ENCODE results near the gene TBC1D13. TPM values are rescaled to one million over a fixed set of nuclear protein-coding genes. Genes with fewer than 3 reads are reported as not detected.

The TBC1D13 gene
- total RNA-seq, 1 experiment from 2014 or later = 39.9 TPM

GRCh38 chr9:128821584-128822406, 34.7 kb downstream of the TBC1D13 start:
- H3K4me3 ChIP-seq (ENCODE audit: low read depth, low read length) = no peak overlapping the region
- no TSS peak for BruUV-seq (replicated peaks)

GRCh38 chr9:128822407-128823042, 35.5 kb downstream of the TBC1D13 start:
- no peak for DNase-seq
- H3K27ac Mint-ChIP-seq (ENCODE audit: unreplicated experiment) = no peak overlapping the region
- ChIA-PET POLR2A (no interaction called here), CTCF (no interaction called here)
- peaks cover 15% of the 10 kb centered on the region for H3K4me1 Mint-ChIP-seq (ENCODE audit: low read depth, unreplicated experiment)
- no peaks in the 10 kb centered on the region for H3K9me3 Mint-ChIP-seq (ENCODE audit: unreplicated experiment)
- H3K4me3 Mint-ChIP-seq (ENCODE audit: unreplicated experiment) = no peak overlapping the region
- Histone ChIP-seq H3K36me3 (ENCODE audit: control insufficient read depth, insufficient read depth, low read length) (peaks cover 6% of the 10 kb centered on the region), H3K4me3 (ENCODE audit: low read depth, low read length) (no peak overlapping the region), H3K27me3 (replicated peaks; ENCODE audit: control insufficient read depth, insufficient read depth, low read length) (no peaks in the 10 kb centered on the region), H3K9me3 (no peaks in the 10 kb centered on the region), H3K4me1 (no peaks in the 10 kb centered on the region; the same call in none of the 2 replicates)
- no TSS peak for BruUV-seq (replicated peaks)
- H3K36me3 Mint-ChIP-seq (ENCODE audit: insufficient read depth, unreplicated experiment) = peaks cover 89% of the 10 kb centered on the region
- intact Hi-C loops (cut with micrococcal nuclease; ENCODE audit: unreplicated experiment) = no loop called here
- no peaks in the 10 kb centered on the region for H3K27me3 Mint-ChIP-seq (ENCODE audit: insufficient read depth, unreplicated experiment)
- TF ChIP-seq CTCF (IDR thresholded peaks at IDR 0.05; ENCODE audit: insufficient read depth in 1 of 2, low read depth in 1 of 2, low read length in 1 of 2, severe bottlenecking in 1 of 2, unreplicated experiment in 1 of 2) = no peak

More at GRCh38 chr9:128821584-128822406, 34.7 kb downstream of the TBC1D13 start:
- Histone ChIP-seq H3K4me1 (no peaks in the 10 kb centered on the region; the same call in none of the 2 replicates), H3K36me3 (ENCODE audit: control insufficient read depth, insufficient read depth, low read length) (peaks cover 4% of the 10 kb centered on the region), H3K27me3 (replicated peaks; ENCODE audit: control insufficient read depth, insufficient read depth, low read length) (no peaks in the 10 kb centered on the region), H3K9me3 (no peaks in the 10 kb centered on the region)
- Mint-ChIP-seq H3K4me1 (ENCODE audit: low read depth, unreplicated experiment) (peaks cover 15% of the 10 kb centered on the region), H3K36me3 (ENCODE audit: insufficient read depth, unreplicated experiment) (peaks cover 82% of the 10 kb centered on the region), H3K9me3 (ENCODE audit: unreplicated experiment) (no peaks in the 10 kb centered on the region), H3K27me3 (ENCODE audit: insufficient read depth, unreplicated experiment) (no peaks in the 10 kb centered on the region), H3K4me3 (ENCODE audit: unreplicated experiment) (no peak overlapping the region), H3K27ac (ENCODE audit: unreplicated experiment) (peak overlapping the region; percentile 40)
- POLR2A ChIA-PET = interaction anchor here (1.0 kb wide), 1 partner anchor 8 kb away, joined by 3 read pairs; the partner anchor contains the start of gene SPOUT1
- CTCF ChIA-PET = no interaction called here
- intact Hi-C loops (cut with micrococcal nuclease; ENCODE audit: unreplicated experiment) = no loop called here
- no peak for DNase-seq
- no peak for TF ChIP-seq CTCF (IDR thresholded peaks at IDR 0.05; ENCODE audit: insufficient read depth in 1 of 2, low read depth in 1 of 2, low read length in 1 of 2, severe bottlenecking in 1 of 2, unreplicated experiment in 1 of 2)

- Mint-ChIP-seq H3K36me3 (ENCODE audit: insufficient read depth, unreplicated experiment) (peaks cover 90% of the 10 kb centered on the region), H3K4me3 (ENCODE audit: unreplicated experiment) (no peak overlapping the region), H3K27ac (ENCODE audit: unreplicated experiment) (no peak overlapping the region), H3K27me3 (ENCODE audit: insufficient read depth, unreplicated experiment) (no peaks in the 10 kb centered on the region), H3K9me3 (ENCODE audit: unreplicated experiment) (no peaks in the 10 kb centered on the region), H3K4me1 (ENCODE audit: low read depth, unreplicated experiment) (peaks cover 17% of the 10 kb centered on the region)
- no peak for TF ChIP-seq CTCF (IDR thresholded peaks at IDR 0.05; ENCODE audit: insufficient read depth in 1 of 2, low read depth in 1 of 2, low read length in 1 of 2, severe bottlenecking in 1 of 2, unreplicated experiment in 1 of 2)
- Histone ChIP-seq H3K36me3 (ENCODE audit: control insufficient read depth, insufficient read depth, low read length) (peaks cover 6% of the 10 kb centered on the region), H3K4me1 (no peaks in the 10 kb centered on the region; the same call in 1 of the 2 replicates), H3K9me3 (no peaks in the 10 kb centered on the region), H3K4me3 (ENCODE audit: low read depth, low read length) (no peak overlapping the region), H3K27me3 (replicated peaks; ENCODE audit: control insufficient read depth, insufficient read depth, low read length) (no peaks in the 10 kb centered on the region)
- no TSS peak for BruUV-seq (replicated peaks)
- POLR2A ChIA-PET = no interaction called here
- CTCF ChIA-PET = no interaction called here
- no peak for DNase-seq
- intact Hi-C loops (cut with micrococcal nuclease; ENCODE audit: unreplicated experiment) = no loop called here
Observed at GRCh38 chr9:128823362-128823902, 36.4 kb downstream of the TBC1D13 start.

All from Caco-2 (cell line).